ENCODE measurements around the gene H3-3A. TPM values are rescaled to one million over a fixed set of nuclear protein-coding genes. Genes with fewer than 3 reads are reported as not detected.

The H3-3A gene
- total and polyA plus RNA-seq, 2 experiments from 2014 or later = 528 to 617 TPM

DNA sequence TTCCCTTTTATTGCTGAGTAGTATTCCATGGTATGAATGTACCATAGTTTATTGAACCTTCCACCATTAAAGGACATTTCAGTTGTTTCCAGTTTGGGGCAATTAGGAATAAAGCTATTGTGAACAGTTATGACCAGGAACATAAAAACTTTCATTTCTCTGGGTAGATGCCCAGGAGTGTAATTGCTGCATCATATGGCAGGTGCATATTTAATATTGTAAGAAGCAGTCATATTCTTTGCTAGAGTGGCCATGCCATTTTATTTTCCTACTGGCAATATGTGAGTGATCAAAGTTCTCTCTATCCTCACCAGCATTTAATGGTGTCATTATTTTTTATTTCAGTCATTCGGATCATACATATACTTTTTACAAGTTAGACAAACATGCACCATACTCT is 23.9 kb upstream of the H3-3A start:
- Histone ChIP-seq H3K79me2 (no peaks in the 10 kb centered on the region), H2AFZ (no peak overlapping the region), H4K20me1 (ENCODE audit: insufficient read depth, poor library complexity, severe bottlenecking) (no peaks in the 10 kb centered on the region), H3K4me2 (no peak overlapping the region), H3K36me3 (replicated peaks; ENCODE audit: insufficient read depth, low read depth) (no peaks in the 10 kb centered on the region), H3K9me2 (replicated peaks; ENCODE audit: insufficient read depth) (no peaks in the 10 kb centered on the region), H3K27ac (no peak overlapping the region), H3K4me1 (ENCODE audit: insufficient read depth) (no peaks in the 10 kb centered on the region), H3K27me3 (no peaks in the 10 kb centered on the region), H3K4me3 (no peak overlapping the region), H3K9me3 (ENCODE audit: low read depth) (no peaks in the 10 kb centered on the region)
- 85% methylated on average over 1 of the region's 1 CpG for WGBS (ENCODE audit: low lambda C conversion rate, missing lambda C conversion rate)
- TF ChIP-seq, protein P1, sequence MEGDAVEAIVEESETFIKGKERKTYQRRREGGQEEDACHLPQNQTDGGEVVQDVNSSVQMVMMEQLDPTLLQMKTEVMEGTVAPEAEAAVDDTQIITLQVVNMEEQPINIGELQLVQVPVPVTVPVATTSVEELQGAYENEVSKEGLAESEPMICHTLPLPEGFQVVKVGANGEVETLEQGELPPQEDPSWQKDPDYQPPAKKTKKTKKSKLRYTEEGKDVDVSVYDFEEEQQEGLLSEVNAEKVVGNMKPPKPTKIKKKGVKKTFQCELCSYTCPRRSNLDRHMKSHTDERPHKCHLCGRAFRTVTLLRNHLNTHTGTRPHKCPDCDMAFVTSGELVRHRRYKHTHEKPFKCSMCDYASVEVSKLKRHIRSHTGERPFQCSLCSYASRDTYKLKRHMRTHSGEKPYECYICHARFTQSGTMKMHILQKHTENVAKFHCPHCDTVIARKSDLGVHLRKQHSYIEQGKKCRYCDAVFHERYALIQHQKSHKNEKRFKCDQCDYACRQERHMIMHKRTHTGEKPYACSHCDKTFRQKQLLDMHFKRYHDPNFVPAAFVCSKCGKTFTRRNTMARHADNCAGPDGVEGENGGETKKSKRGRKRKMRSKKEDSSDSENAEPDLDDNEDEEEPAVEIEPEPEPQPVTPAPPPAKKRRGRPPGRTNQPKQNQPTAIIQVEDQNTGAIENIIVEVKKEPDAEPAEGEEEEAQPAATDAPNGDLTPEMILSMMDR (IDR thresholded peaks at IDR 0.05; ENCODE audit: poor library complexity) = no peak
- no peak for TF ChIP-seq EZH2 (IDR thresholded peaks at IDR 0.05; ENCODE audit: borderline replicate concordance)
- no peak for TF ChIP-seq EZH2phosphoT487 (IDR thresholded peaks at IDR 0.05; ENCODE audit: low read depth, severe bottlenecking, unreplicated experiment)
- no peak for DNase-seq (ENCODE audit: low spot score)

DNA sequence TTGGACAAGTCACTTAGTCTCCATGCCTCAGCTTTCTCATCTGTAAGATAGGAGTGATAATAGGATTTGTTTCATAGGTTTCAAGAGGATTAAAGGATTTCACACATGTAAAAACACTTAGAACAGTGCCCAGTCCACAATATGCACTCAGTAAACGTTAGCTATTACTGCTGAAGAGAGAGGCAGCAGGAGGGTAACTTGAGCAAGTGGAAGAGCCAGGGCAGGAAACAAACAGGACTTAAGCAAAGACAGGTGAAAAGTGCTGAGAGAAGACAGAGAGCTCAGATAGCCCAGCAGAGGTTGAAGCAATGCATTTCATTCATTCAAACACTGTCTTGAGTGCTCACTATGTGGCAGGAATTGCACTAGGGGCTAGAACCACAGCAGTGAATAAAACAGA is 21.1 kb upstream of the H3-3A start:
- Histone ChIP-seq H4K20me1 (ENCODE audit: insufficient read depth, poor library complexity, severe bottlenecking) (no peaks in the 10 kb centered on the region), H3K4me2 (no peak overlapping the region), H2AFZ (no peak overlapping the region), H3K27ac (no peak overlapping the region), H3K27me3 (no peaks in the 10 kb centered on the region), H3K9me2 (replicated peaks; ENCODE audit: insufficient read depth) (no peaks in the 10 kb centered on the region), H3K36me3 (replicated peaks; ENCODE audit: insufficient read depth, low read depth) (no peaks in the 10 kb centered on the region), H3K9me3 (ENCODE audit: low read depth) (no peaks in the 10 kb centered on the region), H3K4me3 (no peak overlapping the region), H3K4me1 (ENCODE audit: insufficient read depth) (no peaks in the 10 kb centered on the region), H3K79me2 (no peaks in the 10 kb centered on the region)
- 26% methylated on average over 1 of the region's 1 CpG for WGBS (ENCODE audit: low lambda C conversion rate, missing lambda C conversion rate)
- TF ChIP-seq, protein P1 (IDR thresholded peaks at IDR 0.05; ENCODE audit: poor library complexity) = no peak
- TF ChIP-seq EZH2 (IDR thresholded peaks at IDR 0.05; ENCODE audit: borderline replicate concordance) = no peak
- no peak for TF ChIP-seq EZH2phosphoT487 (IDR thresholded peaks at IDR 0.05; ENCODE audit: low read depth, severe bottlenecking, unreplicated experiment)
- DNase-seq (ENCODE audit: low spot score) = no peak

DNA sequence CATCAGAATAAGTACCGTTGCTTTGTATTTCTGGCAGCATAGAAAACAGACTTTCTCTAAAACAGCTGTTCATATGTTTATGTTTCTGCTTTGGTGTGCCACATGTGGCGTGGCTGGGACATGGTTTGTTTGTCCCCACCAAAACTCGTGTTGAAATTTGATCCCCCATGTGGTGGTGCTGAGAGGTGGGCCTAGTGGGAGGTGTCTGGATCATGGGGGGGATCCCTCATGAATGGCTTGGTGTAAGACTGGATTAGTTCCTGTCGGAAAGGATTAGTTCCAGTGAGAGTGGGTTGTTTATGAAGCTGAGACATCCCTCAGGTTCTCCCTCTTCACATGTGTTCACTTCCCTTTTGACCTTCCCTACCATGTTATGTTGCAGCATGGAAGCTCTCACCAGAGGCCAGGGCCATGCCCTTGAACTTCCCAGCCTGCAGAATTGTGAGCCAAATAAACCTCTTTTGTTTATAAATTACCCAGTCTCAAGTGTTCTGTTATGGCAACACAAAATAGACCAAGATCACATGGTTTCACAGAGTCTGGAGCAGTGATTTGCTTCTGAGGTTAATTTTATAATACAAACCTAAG is 17.9 kb upstream of the H3-3A start:
- Histone ChIP-seq H3K4me2 (no peak overlapping the region), H3K4me1 (ENCODE audit: insufficient read depth) (no peaks in the 10 kb centered on the region), H2AFZ (no peak overlapping the region), H3K79me2 (no peaks in the 10 kb centered on the region), H3K9me2 (replicated peaks; ENCODE audit: insufficient read depth) (no peaks in the 10 kb centered on the region), H3K27ac (no peak overlapping the region), H3K4me3 (no peak overlapping the region), H3K36me3 (replicated peaks; ENCODE audit: insufficient read depth, low read depth) (no peaks in the 10 kb centered on the region), H3K9me3 (ENCODE audit: low read depth) (no peaks in the 10 kb centered on the region), H4K20me1 (ENCODE audit: insufficient read depth, poor library complexity, severe bottlenecking) (no peaks in the 10 kb centered on the region), H3K27me3 (no peaks in the 10 kb centered on the region)
- TF ChIP-seq EZH2phosphoT487 (IDR thresholded peaks at IDR 0.05; ENCODE audit: low read depth, severe bottlenecking, unreplicated experiment) (no peak), EZH2 (IDR thresholded peaks at IDR 0.05; ENCODE audit: borderline replicate concordance) (no peak)
- TF ChIP-seq, protein P1 (IDR thresholded peaks at IDR 0.05; ENCODE audit: poor library complexity) = no peak
- 68% methylated on average over 4 of the region's 4 CpGs for WGBS (ENCODE audit: low lambda C conversion rate, missing lambda C conversion rate)
- no peak for DNase-seq (ENCODE audit: low spot score)
